ENCODE data around the gene NMNAT3. TPM values are rescaled to one million over a fixed set of nuclear protein-coding genes. Genes with fewer than 3 reads are reported as not detected.

The NMNAT3 gene
- total and polyA plus RNA-seq, 4 donors = 2.4 to 10.2 (median 3.4) TPM

GRCh38 chr3:139671107-139671506 is 6.7 kb downstream of the NMNAT3 start:
- Histone ChIP-seq H3K4me3 (no peak overlapping the region), H3K27ac (ENCODE audit: low read depth in 1 of 2, low read length in 1 of 2) (no peak overlapping the region), H3K27me3 (ENCODE audit: control insufficient read depth in 3 of 3, insufficient read depth in 3 of 3, low read length in 2 of 3) (no peaks in the 10 kb centered on the region), H3K9ac (ENCODE audit: insufficient read depth in 1 of 2, low read length in 2 of 2) (no peak overlapping the region), H3K4me1 (ENCODE audit: control insufficient read depth in 5 of 5, insufficient read depth in 5 of 5, low read length in 5 of 5) (no peaks in the 10 kb centered on the region), H3K36me3 (ENCODE audit: control insufficient read depth in 4 of 4, insufficient read depth in 4 of 4, low read length in 4 of 4) (peaks cover 0 to 2% (median 0%) of the 10 kb centered on the region in 4 donors), H3K9me3 (ENCODE audit: control insufficient read depth in 4 of 4, insufficient read depth in 3 of 4, low read length in 3 of 4) (peaks cover 0 to 1% (median 0%) of the 10 kb centered on the region in 4 donors)
- WGBS, 2 donors = 89 to 98% methylated on average over 2 of the region's 2 CpGs
- ATAC-seq (ENCODE audit: insufficient read depth, low FRiP score) (no peak), DNase-seq (no peak)
- TF ChIP-seq CTCF (IDR thresholded peaks at IDR 0.05; ENCODE audit: control extremely low read depth, extremely low read depth) = no peak

- ATAC-seq (ENCODE audit: insufficient read depth, low FRiP score) = no peak
- Histone ChIP-seq H3K9ac (ENCODE audit: insufficient read depth in 1 of 2, low read length in 2 of 2) (no peak overlapping the region), H3K27ac (ENCODE audit: low read depth in 1 of 2, low read length in 1 of 2) (no peak overlapping the region), H3K4me3 (no peak overlapping the region), H3K9me3 (ENCODE audit: control insufficient read depth in 4 of 4, insufficient read depth in 3 of 4, low read length in 3 of 4) (peaks cover 0 to 1% (median 0%) of the 10 kb centered on the region in 4 donors), H3K27me3 (ENCODE audit: control insufficient read depth in 3 of 3, insufficient read depth in 3 of 3, low read length in 2 of 3) (no peaks in the 10 kb centered on the region), H3K36me3 (ENCODE audit: control insufficient read depth in 4 of 4, insufficient read depth in 4 of 4, low read length in 4 of 4) (peaks cover 0 to 2% (median 0%) of the 10 kb centered on the region in 4 donors), H3K4me1 (ENCODE audit: control insufficient read depth in 5 of 5, insufficient read depth in 5 of 5, low read length in 5 of 5) (no peaks in the 10 kb centered on the region)
- no peak for TF ChIP-seq CTCF (IDR thresholded peaks at IDR 0.05; ENCODE audit: control extremely low read depth, extremely low read depth)
- DNase-seq = no peak
- WGBS, 2 donors = 94% methylated on average over 4 of the region's 4 CpGs
These were observed 7.6 kb downstream of the NMNAT3 start for GRCh38 chr3:139670196-139670595.

GRCh38 chr3:139668332-139668731 is 9.4 kb downstream of the NMNAT3 start:
- DNase-seq (no peak), ATAC-seq (ENCODE audit: insufficient read depth, low FRiP score) (no peak)
- Histone ChIP-seq H3K9me3 (ENCODE audit: control insufficient read depth in 4 of 4, insufficient read depth in 3 of 4, low read length in 3 of 4) (no peaks in the 10 kb centered on the region), H3K27ac (ENCODE audit: low read depth in 1 of 2, low read length in 1 of 2) (no peak overlapping the region), H3K4me3 (no peak overlapping the region), H3K9ac (ENCODE audit: insufficient read depth in 1 of 2, low read length in 2 of 2) (no peak overlapping the region), H3K36me3 (ENCODE audit: control insufficient read depth in 4 of 4, insufficient read depth in 4 of 4, low read length in 4 of 4) (peaks cover 0 to 2% (median 0%) of the 10 kb centered on the region in 4 donors), H3K27me3 (ENCODE audit: control insufficient read depth in 3 of 3, insufficient read depth in 3 of 3, low read length in 2 of 3) (no peaks in the 10 kb centered on the region), H3K4me1 (ENCODE audit: control insufficient read depth in 5 of 5, insufficient read depth in 5 of 5, low read length in 5 of 5) (no peaks in the 10 kb centered on the region)
- TF ChIP-seq CTCF (IDR thresholded peaks at IDR 0.05; ENCODE audit: control extremely low read depth, extremely low read depth) = no peak

- no peaks in the 10 kb centered on the region for H3K36me3 ChIP-seq (ENCODE audit: control insufficient read depth in 4 of 4, insufficient read depth in 4 of 4, low read length in 4 of 4)
- H3K4me3 ChIP-seq = no peak overlapping the region
- ATAC-seq (ENCODE audit: insufficient read depth, low FRiP score) = no peak
- no peaks in the 10 kb centered on the region for H3K4me1 ChIP-seq (ENCODE audit: control insufficient read depth in 5 of 5, insufficient read depth in 5 of 5, low read length in 5 of 5)
- no peak overlapping the region for H3K27ac ChIP-seq (ENCODE audit: low read depth in 1 of 2, low read length in 1 of 2)
- H3K9me3 ChIP-seq (ENCODE audit: control insufficient read depth in 4 of 4, insufficient read depth in 3 of 4, low read length in 3 of 4) = no peaks in the 10 kb centered on the region
- 88 to 92% methylated on average over 2 of the region's 2 CpGs for WGBS, 2 donors
- H3K9ac ChIP-seq (ENCODE audit: insufficient read depth in 1 of 2, low read length in 2 of 2) = no peak overlapping the region
- DNase-seq = no peak
- H3K27me3 ChIP-seq (ENCODE audit: control insufficient read depth in 3 of 3, insufficient read depth in 3 of 3, low read length in 2 of 3) = no peaks in the 10 kb centered on the region
- no peak for TF ChIP-seq CTCF (IDR thresholded peaks at IDR 0.05; ENCODE audit: control extremely low read depth, extremely low read depth)
These were observed 12.8 kb downstream of the NMNAT3 start for GRCh38 chr3:139664958-139665357.
